ENCODE results near the gene EN1.

- no peak for TF ChIP-seq CTCF (conservative IDR thresholded peaks at IDR 0.05; ENCODE audit: low read depth, low read length)
- TF ChIP-seq EZH2 (IDR thresholded peaks at IDR 0.05; ENCODE audit: borderline replicate concordance, low read depth, low read length, poor library complexity, severe bottlenecking): no peak
These were observed 2.0 kb upstream of the EN1 start for GRCh38 chr2:118849226-118850167.
